Erythroblast (primary cell): Measurements from ENCODE around the gene ANTXR1.

Experiments
- GATA1 ChIP-seq: IDR thresholded peaks from 2 replicates; pipeline ENCODE4 v1.6.1; 2011; ENCODE audit warnings: low read depth, mild to moderate bottlenecking, control low read depth, low read length, moderate library complexity
- POLR2A ChIP-seq: IDR thresholded peaks from 2 replicates; pipeline ENCODE4 v1.6.1; 2011; ENCODE audit warnings: mild to moderate bottlenecking, low read length

DNA sequence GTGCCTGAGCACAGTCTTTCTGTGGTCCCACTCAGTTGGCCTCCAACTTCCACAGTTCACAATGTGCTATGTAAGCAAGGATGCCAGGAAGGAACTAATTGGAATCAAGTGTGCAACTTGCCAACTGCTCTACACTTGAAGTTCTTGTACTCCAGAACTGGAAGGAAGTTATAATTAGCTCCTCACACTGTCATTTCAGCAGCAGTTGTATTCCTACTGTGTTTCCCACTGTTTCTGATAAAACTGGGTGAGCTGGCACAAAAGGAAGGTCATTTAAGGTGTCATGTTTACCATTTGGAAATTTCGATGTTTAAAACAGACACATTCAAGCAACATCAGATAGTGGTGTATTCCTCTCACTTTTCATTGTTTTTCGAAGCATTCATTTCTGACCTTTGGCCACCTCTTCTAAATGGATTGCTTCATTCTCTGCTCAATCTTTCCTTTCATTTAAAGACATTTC lies 84.2 kb downstream of the ANTXR1 start:
- TF ChIP-seq POLR2A (no peak), GATA1 (no peak)
